ENCODE results near the gene IGSF3.

GRCh38 chr1:116565222-116565621, 102.3 kb downstream of the IGSF3 start:
- no peak for TF ChIP-seq EZH2 (optimal IDR thresholded peaks at IDR 0.05; ENCODE audit: low read depth, low read length)
- TF ChIP-seq EZH2phosphoT487 (IDR thresholded peaks at IDR 0.05; ENCODE audit: low read length) = no peak
- TF ChIP-seq, protein P1, sequence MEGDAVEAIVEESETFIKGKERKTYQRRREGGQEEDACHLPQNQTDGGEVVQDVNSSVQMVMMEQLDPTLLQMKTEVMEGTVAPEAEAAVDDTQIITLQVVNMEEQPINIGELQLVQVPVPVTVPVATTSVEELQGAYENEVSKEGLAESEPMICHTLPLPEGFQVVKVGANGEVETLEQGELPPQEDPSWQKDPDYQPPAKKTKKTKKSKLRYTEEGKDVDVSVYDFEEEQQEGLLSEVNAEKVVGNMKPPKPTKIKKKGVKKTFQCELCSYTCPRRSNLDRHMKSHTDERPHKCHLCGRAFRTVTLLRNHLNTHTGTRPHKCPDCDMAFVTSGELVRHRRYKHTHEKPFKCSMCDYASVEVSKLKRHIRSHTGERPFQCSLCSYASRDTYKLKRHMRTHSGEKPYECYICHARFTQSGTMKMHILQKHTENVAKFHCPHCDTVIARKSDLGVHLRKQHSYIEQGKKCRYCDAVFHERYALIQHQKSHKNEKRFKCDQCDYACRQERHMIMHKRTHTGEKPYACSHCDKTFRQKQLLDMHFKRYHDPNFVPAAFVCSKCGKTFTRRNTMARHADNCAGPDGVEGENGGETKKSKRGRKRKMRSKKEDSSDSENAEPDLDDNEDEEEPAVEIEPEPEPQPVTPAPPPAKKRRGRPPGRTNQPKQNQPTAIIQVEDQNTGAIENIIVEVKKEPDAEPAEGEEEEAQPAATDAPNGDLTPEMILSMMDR (IDR thresholded peaks at IDR 0.05; ENCODE audit: low read length) = no peak

Data from MM.1S (cell line).